ENCODE measurements around the gene NOTO. TPM values are rescaled to one million over a fixed set of nuclear protein-coding genes. Genes with fewer than 3 reads are reported as not detected.

The NOTO gene, protein sequence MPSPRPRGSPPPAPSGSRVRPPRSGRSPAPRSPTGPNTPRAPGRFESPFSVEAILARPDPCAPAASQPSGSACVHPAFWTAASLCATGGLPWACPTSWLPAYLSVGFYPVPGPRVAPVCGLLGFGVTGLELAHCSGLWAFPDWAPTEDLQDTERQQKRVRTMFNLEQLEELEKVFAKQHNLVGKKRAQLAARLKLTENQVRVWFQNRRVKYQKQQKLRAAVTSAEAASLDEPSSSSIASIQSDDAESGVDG
- total RNA-seq = not detected
- polyA plus RNA-seq (ENCODE audit: insufficient read depth, low read depth, low replicate concordance) = not detected
- long read RNA-seq, donor 1 = 0 reads
- long read RNA-seq, donor 2 = 0 reads
- long read RNA-seq, donor 3 = 0 reads
- long read RNA-seq, donor 4 = 0 reads
- long read RNA-seq, donor 5 = 0 reads
- long read RNA-seq, donor 6 = 0 reads
- long read RNA-seq, donor 7 = 0 reads
- long read RNA-seq, donor 8 = 0 reads
- long read RNA-seq, donor 9 = 0 reads
- long read RNA-seq, donor 10 = 0 reads

DNA sequence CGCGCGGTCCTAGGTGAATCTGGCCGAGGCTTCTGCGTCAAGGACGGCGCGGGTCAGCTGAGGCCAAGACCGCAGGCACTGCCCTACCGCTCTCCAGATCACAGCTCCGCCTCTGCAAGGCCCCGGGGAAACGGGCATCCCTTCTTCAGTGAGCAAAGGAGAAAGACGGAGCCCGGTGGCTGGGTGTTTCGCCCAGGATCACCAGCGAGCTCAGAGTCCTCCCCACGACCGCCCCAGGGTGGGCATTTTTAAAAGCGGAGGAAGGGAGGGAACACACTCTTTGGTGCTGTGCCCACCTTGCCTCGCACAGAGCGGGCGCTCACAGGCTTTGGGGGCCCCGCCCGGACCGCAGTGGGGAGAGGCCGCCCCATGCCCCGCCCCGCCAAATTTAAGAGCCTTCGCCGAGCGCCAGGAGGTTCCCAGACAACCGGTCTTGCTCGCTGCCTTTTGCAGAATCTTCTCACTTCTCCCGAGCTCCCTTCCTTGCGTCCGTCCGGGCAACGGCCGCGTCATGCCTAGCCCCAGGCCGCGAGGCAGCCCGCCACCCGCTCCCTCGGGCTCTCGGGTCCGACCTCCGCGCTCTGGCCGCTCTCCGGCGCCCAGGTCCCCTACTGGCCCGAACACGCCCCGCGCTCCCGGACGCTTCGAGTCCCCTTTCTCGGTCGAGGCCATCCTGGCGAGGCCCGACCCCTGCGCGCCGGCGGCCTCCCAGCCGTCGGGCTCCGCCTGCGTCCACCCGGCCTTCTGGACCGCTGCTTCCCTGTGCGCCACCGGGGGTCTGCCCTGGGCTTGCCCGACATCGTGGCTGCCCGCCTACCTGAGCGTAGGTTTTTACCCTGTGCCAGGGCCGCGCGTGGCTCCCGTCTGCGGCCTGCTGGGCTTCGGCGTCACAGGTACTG is at the start of gene NOTO:
TSS of gene NOTO (plus strand) at position 419 of the 899 bp plus-strand sequence. CDS start at position 512, 93 bp downstream.
- Histone ChIP-seq H3K9me3 (ENCODE audit: control insufficient read depth in 2 of 3, insufficient read depth in 1 of 3, low read length in 3 of 3) (no peaks in the 10 kb centered on the region), H3K27ac (ENCODE audit: low read depth in 2 of 2, low read length in 2 of 2) (no peak within 1 kb of the TSS), H3K36me3 (ENCODE audit: control insufficient read depth in 2 of 3, insufficient read depth in 3 of 3, low read length in 3 of 3) (no peaks in the 10 kb centered on the region), H3K27me3 (ENCODE audit: control insufficient read depth, insufficient read depth, low read length) (peaks cover 21% of the 10 kb centered on the region), H3K9ac (ENCODE audit: low read length in 3 of 3) (no peak within 1 kb of the TSS), H3K4me1 (ENCODE audit: control insufficient read depth in 2 of 3, insufficient read depth in 2 of 3, low read depth in 1 of 3, low read length in 3 of 3) (peaks cover 0 to 2% (median 0%) of the 10 kb centered on the region in 3 donors), H3K4me3 (ENCODE audit: low read length in 3 of 3) (no peak within 1 kb of the TSS)
- DNase-seq = peak in 3 of 5 donors; percentile 24 to 32 (median 24)
- FAIRE-seq = no peak
- intact Hi-C loops (cut with DNase I) = no loop called here
- TF ChIP-seq, protein P1, sequence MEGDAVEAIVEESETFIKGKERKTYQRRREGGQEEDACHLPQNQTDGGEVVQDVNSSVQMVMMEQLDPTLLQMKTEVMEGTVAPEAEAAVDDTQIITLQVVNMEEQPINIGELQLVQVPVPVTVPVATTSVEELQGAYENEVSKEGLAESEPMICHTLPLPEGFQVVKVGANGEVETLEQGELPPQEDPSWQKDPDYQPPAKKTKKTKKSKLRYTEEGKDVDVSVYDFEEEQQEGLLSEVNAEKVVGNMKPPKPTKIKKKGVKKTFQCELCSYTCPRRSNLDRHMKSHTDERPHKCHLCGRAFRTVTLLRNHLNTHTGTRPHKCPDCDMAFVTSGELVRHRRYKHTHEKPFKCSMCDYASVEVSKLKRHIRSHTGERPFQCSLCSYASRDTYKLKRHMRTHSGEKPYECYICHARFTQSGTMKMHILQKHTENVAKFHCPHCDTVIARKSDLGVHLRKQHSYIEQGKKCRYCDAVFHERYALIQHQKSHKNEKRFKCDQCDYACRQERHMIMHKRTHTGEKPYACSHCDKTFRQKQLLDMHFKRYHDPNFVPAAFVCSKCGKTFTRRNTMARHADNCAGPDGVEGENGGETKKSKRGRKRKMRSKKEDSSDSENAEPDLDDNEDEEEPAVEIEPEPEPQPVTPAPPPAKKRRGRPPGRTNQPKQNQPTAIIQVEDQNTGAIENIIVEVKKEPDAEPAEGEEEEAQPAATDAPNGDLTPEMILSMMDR (IDR thresholded peaks at IDR 0.05; ENCODE audit: borderline replicate concordance, extremely low read depth, insufficient read depth) = no peak

DNA sequence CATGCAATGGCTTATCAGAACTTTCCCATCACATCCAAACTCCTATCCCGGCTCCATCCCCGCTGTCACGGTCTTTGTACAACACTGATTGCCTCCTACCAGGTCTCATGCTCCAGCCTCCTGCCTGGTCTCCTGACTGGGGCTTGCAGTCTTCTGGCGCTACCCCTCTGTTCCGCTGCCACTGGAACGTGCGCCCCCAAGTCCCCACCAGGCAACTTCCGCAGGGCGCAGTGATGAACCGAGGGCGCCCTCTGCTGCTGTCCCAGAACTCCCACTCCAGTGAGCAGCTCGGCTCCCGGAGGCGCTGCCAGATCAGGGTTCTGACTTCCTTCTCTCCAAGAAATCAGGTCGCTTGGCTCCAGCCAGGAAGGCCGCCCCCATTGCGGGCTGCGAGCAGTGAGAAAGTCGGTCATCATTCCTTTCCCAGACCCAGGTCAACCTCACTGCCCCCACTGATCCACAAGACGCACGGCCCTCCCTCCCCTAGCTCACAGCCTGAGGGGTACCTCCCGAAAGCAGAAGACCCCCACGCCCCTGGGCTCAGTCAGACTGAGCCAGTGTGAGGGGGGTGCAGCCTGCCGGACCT is 45.7 kb upstream of the NOTO start:
- H3K36me3 ChIP-seq (ENCODE audit: control insufficient read depth in 2 of 3, insufficient read depth in 3 of 3, low read length in 3 of 3) = no peaks in the 10 kb centered on the region
- no peak overlapping the region for H3K27ac ChIP-seq (ENCODE audit: low read depth in 2 of 2, low read length in 2 of 2)
- H3K27me3 ChIP-seq (ENCODE audit: control insufficient read depth, insufficient read depth, low read length) = no peaks in the 10 kb centered on the region
- H3K4me3 ChIP-seq (ENCODE audit: low read length in 3 of 3) = no peak overlapping the region
- intact Hi-C loops (cut with DNase I) = no loop called here
- TF ChIP-seq, protein P1 (IDR thresholded peaks at IDR 0.05; ENCODE audit: borderline replicate concordance, extremely low read depth, insufficient read depth) = peak; percentile 92
- no peaks in the 10 kb centered on the region for H3K9me3 ChIP-seq (ENCODE audit: control insufficient read depth in 2 of 3, insufficient read depth in 1 of 3, low read length in 3 of 3)
- no peak overlapping the region for H3K9ac ChIP-seq (ENCODE audit: low read length in 3 of 3)
- FAIRE-seq (no peak), DNase-seq (peak; percentile 74 to 84 (median 79))
- peaks cover 0 to 2% (median 0%) of the 10 kb centered on the region in 3 donors for H3K4me1 ChIP-seq (ENCODE audit: control insufficient read depth in 2 of 3, insufficient read depth in 2 of 3, low read depth in 1 of 3, low read length in 3 of 3)

DNA sequence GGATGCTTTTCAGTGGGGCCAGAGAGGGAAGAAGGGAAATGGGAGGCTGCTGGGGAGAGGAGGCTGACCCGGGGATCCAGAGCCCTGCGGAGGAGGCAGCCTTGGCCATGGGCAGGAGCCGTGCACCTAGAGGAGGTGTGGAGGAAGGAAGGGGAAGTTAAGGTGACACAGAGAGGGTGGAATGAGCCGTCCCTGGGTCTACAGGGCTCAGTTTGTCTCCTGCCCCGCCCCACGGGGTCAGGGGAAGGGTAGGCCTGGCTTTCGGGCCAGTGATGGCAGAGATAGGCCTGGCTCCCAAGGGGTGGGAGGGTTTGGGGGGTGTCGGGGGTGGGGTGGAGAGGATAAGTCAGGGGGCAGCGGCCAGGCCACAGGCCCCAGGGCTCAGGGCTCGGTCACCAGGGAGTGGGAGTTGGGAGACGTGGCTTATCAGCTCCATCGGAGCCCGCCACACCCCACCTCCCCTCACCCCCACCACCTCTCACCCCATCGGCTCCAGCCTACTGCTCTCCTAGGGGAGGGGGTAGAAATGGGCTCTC is 39.5 kb upstream of the NOTO start:
- no peak for FAIRE-seq
- H3K27me3 ChIP-seq (ENCODE audit: control insufficient read depth, insufficient read depth, low read length) = no peaks in the 10 kb centered on the region
- no peaks in the 10 kb centered on the region for H3K36me3 ChIP-seq (ENCODE audit: control insufficient read depth in 2 of 3, insufficient read depth in 3 of 3, low read length in 3 of 3)
- DNase-seq = peak in 3 of 5 donors; percentile 28 to 60 (median 30)
- H3K4me3 ChIP-seq (ENCODE audit: low read length in 3 of 3) = no peak overlapping the region
- intact Hi-C loops (cut with DNase I) = loop anchor here (5.0 to 10.0 kb wide), 2 partner anchors 76 to 168 kb away; no protein-coding TSS in a partner anchor
- peak overlapping the region in 1 of 2 donors; percentile 25 for H3K27ac ChIP-seq (ENCODE audit: low read depth in 2 of 2, low read length in 2 of 2)
- H3K9me3 ChIP-seq (ENCODE audit: control insufficient read depth in 2 of 3, insufficient read depth in 1 of 3, low read length in 3 of 3) = no peaks in the 10 kb centered on the region
- TF ChIP-seq, protein P1 (IDR thresholded peaks at IDR 0.05; ENCODE audit: borderline replicate concordance, extremely low read depth, insufficient read depth) = no peak
- no peak overlapping the region for H3K9ac ChIP-seq (ENCODE audit: low read length in 3 of 3)
- H3K4me1 ChIP-seq (ENCODE audit: control insufficient read depth in 2 of 3, insufficient read depth in 2 of 3, low read depth in 1 of 3, low read length in 3 of 3) = no peaks in the 10 kb centered on the region

Measured in kidney (tissue), 22 donors.